PC-3 (cell line): ENCODE measurements around the gene MAGEB16. TPM values are rescaled to one million over a fixed set of nuclear protein-coding genes. Genes with fewer than 3 reads are reported as not detected.
A peak's percentile ranks its signal among the peaks of the same experiment; 100 is the strongest.

Experiments used
- ATAC-seq: fragments of 200-7000 bp; cut with Tn5 transposase; 2 replicates; pipeline ENCODE4 v1.9.1; 2020; ENCODE audit warnings: mild to moderate bottlenecking, moderate library complexity
- BruUV-seq: library from RNA; stranded (reverse); fragments of 400-500 nt; replicated peaks from 2 replicates; lab custom pipeline; 2021; lab: Mats Ljungman, UMichigan
- CTCF ChIA-PET: fragments of 300-600 bp; sonication (Branson Sonifier 250); formaldehyde crosslinking; loops from one replicate; lab custom pipeline; 2022; ENCODE audit warnings: antibody characterized with exemption; lab: Charles Lee
- POLR2A ChIA-PET: fragments of 300-600 bp; sonication (Branson Sonifier 250); formaldehyde crosslinking; loops from one replicate; lab custom pipeline; 2022; ENCODE audit warnings: antibody characterized with exemption; ENCODE audit not compliant: unreplicated experiment; lab: Charles Lee
- DNase-seq: peaks from one replicate; pipeline ENCODE4 v3.0.0-alpha.2; 2015
- H2AFZ ChIP-seq: fragments of 300-600 bp; sonication (generic); 2 replicates; pipeline ENCODE4 v1.6.0; 2016; ENCODE audit warnings: antibody characterized with exemption, low read length
- H3F3A ChIP-seq: fragments of 300-600 bp; sonication (generic); one replicate; pipeline ENCODE4 v1.6.0; 2017; ENCODE audit warnings: antibody characterized with exemption, low read length, control low read depth, mild to moderate bottlenecking; ENCODE audit not compliant: unreplicated experiment
- H3K27ac ChIP-seq: fragments of 300-600 bp; sonication (generic); 2 replicates; pipeline ENCODE4 v1.5.1; 2016; ENCODE audit warnings: mild to moderate bottlenecking, low read length
- H3K27me3 ChIP-seq: fragments of 300-600 bp; sonication (generic); 2 replicates; pipeline ENCODE4 v1.6.1; 2016; ENCODE audit warnings: low read length, mixed read lengths
- H3K36me3 ChIP-seq: fragments of 300-600 bp; sonication (generic); 2 replicates; pipeline ENCODE4 v1.6.1; 2016; ENCODE audit warnings: low read depth, mixed run types, low read length, mixed read lengths
- H3K4me1 ChIP-seq: fragments of 300-600 bp; sonication (generic); 2 replicates; pipeline ENCODE4 v1.5.1; 2016; ENCODE audit warnings: low read length; ENCODE audit not compliant: insufficient read depth
- H3K4me2 ChIP-seq: fragments of 300-600 bp; sonication (generic); 2 replicates; pipeline ENCODE4 v1.6.0; 2016; ENCODE audit warnings: low read length
- H3K4me3 ChIP-seq: fragments of 300-600 bp; sonication (generic); 2 replicates; pipeline ENCODE4 v1.5.1; 2016; ENCODE audit warnings: mild to moderate bottlenecking, low read length, mixed read lengths
- H3K79me2 ChIP-seq: fragments of 300-600 bp; sonication (generic); 2 replicates; pipeline ENCODE4 v1.6.1; 2017; ENCODE audit warnings: low read length, mixed read lengths
- H3K9ac ChIP-seq: fragments of 300-600 bp; sonication (generic); 2 replicates; pipeline ENCODE4 v1.6.0; 2016; ENCODE audit warnings: mild to moderate bottlenecking, low read length
- H3K9me2 ChIP-seq: fragments of 300-600 bp; sonication (generic); replicated peaks from 2 replicates; pipeline ENCODE4 v1.6.1; 2016; ENCODE audit warnings: mixed run types, low read length, mixed read lengths
- H3K9me3 ChIP-seq: fragments of 300-600 bp; sonication (generic); 2 replicates; pipeline ENCODE4 v1.6.1; 2016; ENCODE audit warnings: low read length, mixed read lengths
- H4K20me1 ChIP-seq: fragments of 300-600 bp; sonication (generic); 2 replicates; pipeline ENCODE4 v1.6.1; 2016; ENCODE audit warnings: low read length, mixed read lengths
- CTCF ChIP-seq: fragments of 300-600 bp; sonication (generic); conservative IDR thresholded peaks from 2 replicates; pipeline ENCODE4 v1.5.1; 2017; ENCODE audit warnings: antibody characterized with exemption, low read depth, mild to moderate bottlenecking, low read length
- EZH2 ChIP-seq: fragments of 300-600 bp; sonication (generic); IDR thresholded peaks from one replicate; pipeline ENCODE4 v1.6.1; 2017; ENCODE audit warnings: antibody characterized with exemption, mild to moderate bottlenecking, low read length; ENCODE audit not compliant: unreplicated experiment
- EZH2phosphoT487 ChIP-seq: fragments of 300-600 bp; sonication (generic); IDR thresholded peaks from 2 replicates; pipeline ENCODE4 v1.6.1; 2018; ENCODE audit warnings: mild to moderate bottlenecking, antibody characterized with exemption, low read length, borderline replicate concordance
- intact Hi-C: fragments of 100-400 bp; cut with micrococcal nuclease; formaldehyde crosslinking; loops from 2 replicates; pipeline ENCODE4 v1.9.0; 2023
- total RNA-seq: library from RNA; depleted of rRNA; stranded (reverse); fragments of >200 nt; gene quantifications from 2 replicates; pipeline ENCODE4 v1.2.3, GENCODE V29; 2014

Gene MAGEB16
- total RNA-seq, 1 experiment from 2014 or later = not detected

GRCh38 chrX:35829501-35829900 is 31.4 kb downstream of the MAGEB16 start:
- H3K9ac ChIP-seq = no peak overlapping the region
- H3K4me3 ChIP-seq = no peak overlapping the region
- no peak overlapping the region for H3K27ac ChIP-seq
- H3K4me1 ChIP-seq = no peaks in the 10 kb centered on the region
- H3K36me3 ChIP-seq = no peaks in the 10 kb centered on the region
- no peak overlapping the region for H2AFZ ChIP-seq
- H3K27me3 ChIP-seq = no peaks in the 10 kb centered on the region
- no peak for TF ChIP-seq CTCF
- TF ChIP-seq EZH2phosphoT487 = no peak
- TF ChIP-seq EZH2 = no peak
- H3K4me2 ChIP-seq = no peak overlapping the region
- no peaks in the 10 kb centered on the region for H3F3A ChIP-seq
- no peaks in the 10 kb centered on the region for H4K20me1 ChIP-seq
- ChIA-PET CTCF (no interaction called here), POLR2A (no interaction called here)
- DNase-seq (no peak), ATAC-seq (no peak)
- H3K9me3 ChIP-seq = no peaks in the 10 kb centered on the region
- no peaks in the 10 kb centered on the region for H3K79me2 ChIP-seq
- no peaks in the 10 kb centered on the region for H3K9me2 ChIP-seq
- intact Hi-C loops = no loop called here
- no TSS peak for BruUV-seq

GRCh38 chrX:35841872-35842271 is 43.7 kb downstream of the MAGEB16 start:
- intact Hi-C loops = no loop called here
- no TSS peak for BruUV-seq
- ChIA-PET CTCF (no interaction called here), POLR2A (no interaction called here)
- Histone ChIP-seq H3F3A (no peaks in the 10 kb centered on the region), H3K4me3 (no peak overlapping the region), H2AFZ (no peak overlapping the region), H3K9ac (no peak overlapping the region), H4K20me1 (no peaks in the 10 kb centered on the region), H3K9me3 (no peaks in the 10 kb centered on the region), H3K9me2 (no peaks in the 10 kb centered on the region), H3K4me2 (no peak overlapping the region), H3K4me1 (no peaks in the 10 kb centered on the region), H3K27me3 (no peaks in the 10 kb centered on the region), H3K27ac (no peak overlapping the region), H3K79me2 (no peaks in the 10 kb centered on the region), H3K36me3 (no peaks in the 10 kb centered on the region)
- no peak for TF ChIP-seq EZH2
- no peak for TF ChIP-seq EZH2phosphoT487
- TF ChIP-seq CTCF = no peak
- ATAC-seq = no peak
- peak; percentile 31 for DNase-seq

- BruUV-seq = no TSS peak
- Histone ChIP-seq H3K9me3 (no peaks in the 10 kb centered on the region), H3K27me3 (no peaks in the 10 kb centered on the region), H3K36me3 (no peaks in the 10 kb centered on the region), H3K4me3 (no peak overlapping the region), H3K4me1 (no peaks in the 10 kb centered on the region), H3K4me2 (no peak overlapping the region), H2AFZ (no peak overlapping the region), H3F3A (no peaks in the 10 kb centered on the region), H3K27ac (no peak overlapping the region), H3K79me2 (no peaks in the 10 kb centered on the region), H4K20me1 (no peaks in the 10 kb centered on the region), H3K9me2 (no peaks in the 10 kb centered on the region), H3K9ac (no peak overlapping the region)
- ChIA-PET CTCF (no interaction called here), POLR2A (no interaction called here)
- intact Hi-C loops = no loop called here
- no peak for TF ChIP-seq EZH2phosphoT487
- no peak for TF ChIP-seq EZH2
- TF ChIP-seq CTCF = no peak
- DNase-seq (no peak), ATAC-seq (no peak)
Observed at GRCh38 chrX:35842674-35843073, 44.5 kb downstream of the MAGEB16 start.
